Measurements from ENCODE around the gene LPIN3. TPM values are rescaled to one million over a fixed set of nuclear protein-coding genes. Genes with fewer than 3 reads are reported as not detected.

Gene LPIN3
- total RNA-seq, 1 donor from 2014 or later, result 2.8 TPM

GRCh38 chr20:41386502-41387427, 46.1 kb downstream of the LPIN3 start:
- H3K9me3 Mint-ChIP-seq, result no peaks in the 10 kb centered on the region
- Histone ChIP-seq H3K36me3 (no peaks in the 10 kb centered on the region), H3K4me1 (peaks cover 17% of the 10 kb centered on the region), H3K9ac (no peak overlapping the region), H3K27me3 (no peaks in the 10 kb centered on the region), H3K4me2 (peak overlapping the region; percentile 63), H4K20me1 (ENCODE audit: low read depth) (peaks cover 3% of the 10 kb centered on the region), H3K79me2 (ENCODE audit: low read depth) (no peaks in the 10 kb centered on the region), H3K27ac (no peak overlapping the region), H3K9me3 (ENCODE audit: low read depth) (no peaks in the 10 kb centered on the region), H3F3A (ENCODE audit: low read depth) (peaks cover 19% of the 10 kb centered on the region), H2AFZ (replicated peaks) (peak overlapping the region; percentile 88), H3K4me3 (no peak overlapping the region)
- no peak overlapping the region for H3K4me3 Mint-ChIP-seq
- DNase-seq (ENCODE audit: low spot score), result no peak
- TF ChIP-seq EZH2 (IDR thresholded peaks at IDR 0.05), result no peak
- TF ChIP-seq EZH2phosphoT487 (IDR thresholded peaks at IDR 0.05), result no peak
- no peak for TF ChIP-seq CTCF (IDR thresholded peaks at IDR 0.05)
- no peak overlapping the region for H3K27ac Mint-ChIP-seq
- no peaks in the 10 kb centered on the region for H3K36me3 Mint-ChIP-seq
- H3K27me3 Mint-ChIP-seq (ENCODE audit: insufficient read depth, low read depth), result peaks cover 12% of the 10 kb centered on the region
- H3K4me1 Mint-ChIP-seq, result peaks cover 39% of the 10 kb centered on the region

- Histone ChIP-seq H4K20me1 (ENCODE audit: low read depth) (peaks cover 3% of the 10 kb centered on the region), H3K9ac (no peak overlapping the region), H3K79me2 (ENCODE audit: low read depth) (no peaks in the 10 kb centered on the region), H2AFZ (replicated peaks) (peak overlapping the region; percentile 88), H3K27ac (no peak overlapping the region), H3K9me3 (ENCODE audit: low read depth) (no peaks in the 10 kb centered on the region), H3K36me3 (no peaks in the 10 kb centered on the region), H3K4me1 (peaks cover 17% of the 10 kb centered on the region), H3K27me3 (no peaks in the 10 kb centered on the region), H3K4me2 (peak overlapping the region; percentile 63), H3K4me3 (no peak overlapping the region), H3F3A (ENCODE audit: low read depth) (peaks cover 20% of the 10 kb centered on the region)
- H3K36me3 Mint-ChIP-seq, result no peaks in the 10 kb centered on the region
- H3K4me1 Mint-ChIP-seq, result peaks cover 46% of the 10 kb centered on the region
- peak; percentile 74 for DNase-seq (ENCODE audit: low spot score)
- H3K27ac Mint-ChIP-seq, result no peak overlapping the region
- H3K4me3 Mint-ChIP-seq, result no peak overlapping the region
- TF ChIP-seq EZH2 (IDR thresholded peaks at IDR 0.05) (no peak), CTCF (IDR thresholded peaks at IDR 0.05) (peak; percentile 26), EZH2phosphoT487 (IDR thresholded peaks at IDR 0.05) (no peak)
- H3K27me3 Mint-ChIP-seq (ENCODE audit: insufficient read depth, low read depth), result peaks cover 12% of the 10 kb centered on the region
- no peaks in the 10 kb centered on the region for H3K9me3 Mint-ChIP-seq
Observed at GRCh38 chr20:41387444-41387851, 46.8 kb downstream of the LPIN3 start.

GRCh38 chr20:41390889-41391288, 50.3 kb downstream of the LPIN3 start:
- Histone ChIP-seq H3K9ac (no peak overlapping the region), H3K4me2 (no peak overlapping the region), H3K4me3 (no peak overlapping the region), H3K79me2 (ENCODE audit: low read depth) (no peaks in the 10 kb centered on the region), H3K27ac (no peak overlapping the region), H3K9me3 (ENCODE audit: low read depth) (no peaks in the 10 kb centered on the region), H3F3A (ENCODE audit: low read depth) (peaks cover 26% of the 10 kb centered on the region), H2AFZ (replicated peaks) (no peak overlapping the region), H3K4me1 (peaks cover 26% of the 10 kb centered on the region), H4K20me1 (ENCODE audit: low read depth) (peaks cover 3% of the 10 kb centered on the region), H3K36me3 (no peaks in the 10 kb centered on the region), H3K27me3 (no peaks in the 10 kb centered on the region)
- Mint-ChIP-seq H3K4me3 (no peak overlapping the region), H3K27me3 (ENCODE audit: insufficient read depth, low read depth) (peaks cover 12% of the 10 kb centered on the region), H3K27ac (no peak overlapping the region), H3K36me3 (no peaks in the 10 kb centered on the region), H3K9me3 (no peaks in the 10 kb centered on the region), H3K4me1 (peaks cover 65% of the 10 kb centered on the region)
- no peak for DNase-seq (ENCODE audit: low spot score)
- TF ChIP-seq EZH2 (IDR thresholded peaks at IDR 0.05), result no peak
- no peak for TF ChIP-seq EZH2phosphoT487 (IDR thresholded peaks at IDR 0.05)
- no peak for TF ChIP-seq CTCF (IDR thresholded peaks at IDR 0.05)
